GM23248 (cell line): ENCODE measurements around the gene MYBPC3. TPM values are rescaled to one million over a fixed set of nuclear protein-coding genes. Genes with fewer than 3 reads are reported as not detected.

Source experiments
- DNase-seq: peaks from one replicate; pipeline ENCODE4 v3.0.0-alpha.2; 2015
- H2AFZ ChIP-seq: fragments of 200-600 bp; sonication (generic); 2 replicates; pipeline ENCODE4 v1.6.1; 2016; ENCODE audit warnings: antibody characterized with exemption
- H3F3A ChIP-seq: fragments of 200-600 bp; sonication (generic); 2 replicates; pipeline ENCODE4 v1.6.1; 2016; ENCODE audit warnings: mild to moderate bottlenecking, antibody characterized with exemption, mixed run types; ENCODE audit not compliant: insufficient read depth
- H3K27ac ChIP-seq: fragments of 200-600 bp; sonication (generic); 2 replicates; pipeline ENCODE4 v1.5.1; 2016; ENCODE audit warnings: mild to moderate bottlenecking
- H3K27me3 ChIP-seq: fragments of 200-600 bp; sonication (generic); replicated peaks from 2 replicates; pipeline ENCODE4 v1.6.1; 2016; ENCODE audit warnings: mild to moderate bottlenecking; ENCODE audit not compliant: insufficient read depth
- H3K36me3 ChIP-seq: fragments of 200-600 bp; sonication (generic); 2 replicates; pipeline ENCODE4 v1.6.1; 2016; ENCODE audit warnings: low read depth, mild to moderate bottlenecking
- H3K4me1 ChIP-seq: fragments of 200-600 bp; sonication (generic); 2 replicates; pipeline ENCODE4 v1.6.1; 2016; ENCODE audit warnings: mild to moderate bottlenecking; ENCODE audit not compliant: insufficient read depth
- H3K4me2 ChIP-seq: fragments of 200-600 bp; sonication (generic); one replicate; pipeline ENCODE4 v1.6.1; 2016; ENCODE audit warnings: mild to moderate bottlenecking; ENCODE audit not compliant: unreplicated experiment
- H3K4me3 ChIP-seq: fragments of 200-600 bp; sonication (generic); 2 replicates; pipeline ENCODE4 v1.5.1; 2016; ENCODE audit warnings: mild to moderate bottlenecking
- H3K79me2 ChIP-seq: fragments of 200-600 bp; sonication (generic); 2 replicates; pipeline ENCODE4 v1.6.1; 2016; ENCODE audit warnings: mild to moderate bottlenecking; ENCODE audit not compliant: insufficient read depth
- H3K9ac ChIP-seq: fragments of 200-600 bp; sonication (generic); 2 replicates; pipeline ENCODE4 v1.6.1; 2016; ENCODE audit warnings: mild to moderate bottlenecking
- H3K9me2 ChIP-seq: fragments of 200-600 bp; sonication (generic); 2 replicates; pipeline ENCODE4 v1.6.1; 2016; ENCODE audit warnings: mixed run types, mild to moderate bottlenecking, moderate library complexity; ENCODE audit not compliant: insufficient read depth
- H3K9me3 ChIP-seq: fragments of 200-600 bp; sonication (generic); one replicate; pipeline ENCODE4 v1.6.1; 2017; ENCODE audit warnings: low read depth
- H4K20me1 ChIP-seq: fragments of 200-600 bp; sonication (generic); 2 replicates; pipeline ENCODE4 v1.6.0; 2016; ENCODE audit not compliant: insufficient read depth
- EZH2 ChIP-seq: fragments of 200-600 bp; sonication (generic); IDR thresholded peaks from 2 replicates; pipeline ENCODE4 v1.6.1; 2018; ENCODE audit warnings: antibody characterized with exemption, mild to moderate bottlenecking; ENCODE audit not compliant: insufficient read depth, poor library complexity, severe bottlenecking
- EZH2phosphoT487 ChIP-seq: fragments of 200-600 bp; sonication (generic); IDR thresholded peaks from 2 replicates; pipeline ENCODE4 v1.6.1; 2018; ENCODE audit warnings: antibody characterized with exemption, moderate library complexity, mild to moderate bottlenecking, low read depth; ENCODE audit not compliant: insufficient read depth
- WGBS, 2 experiments: methylation state at CpG; one replicate each; pipeline ENCODE4 v1.1.6; 2015 to 2017; ENCODE audit warnings: low lambda C conversion rate in 2 of 2, low coverage in 1 of 2; ENCODE audit errors: missing lambda C conversion rate in 2 of 2; 5-methylcytosine and 5-hydroxymethylcytosine counted together
- in situ Hi-C: fragments of 300-500 bp; cut with MboI; formaldehyde crosslinking; loops from 2 replicates; pipeline ENCODE4 v1.15.0; 2020
- polyA plus RNA-seq: library from polyadenylated mRNA; unstranded; fragments of >200 nt; fragmentation: Nextera tagmentation; extraction: Ambion mirVana; gene quantifications from 2 replicates; pipeline ENCODE4 v1.2.1, GENCODE V29; 2016
- total RNA-seq: library from RNA; depleted of rRNA; stranded (reverse); fragments of >200 nt; shearing (Covaris generic); gene quantifications from 2 replicates; pipeline ENCODE4 v1.2.3, GENCODE V29; 2014

MYBPC3 gene
- total and polyA plus RNA-seq, 2 experiments from 2014 or later = not detected

GRCh38 chr11:47374720-47375019 lies 22.2 kb upstream of the MYBPC3 start:
- no peak overlapping the region for H3K4me3 ChIP-seq
- no peaks in the 10 kb centered on the region for H3K36me3 ChIP-seq
- no peaks in the 10 kb centered on the region for H3K79me2 ChIP-seq
- H3K27me3 ChIP-seq = no peaks in the 10 kb centered on the region
- no peak for TF ChIP-seq EZH2
- no peak for TF ChIP-seq EZH2phosphoT487
- H2AFZ ChIP-seq = no peak overlapping the region
- H3K27ac ChIP-seq = no peak overlapping the region
- no peak overlapping the region for H3K4me2 ChIP-seq
- H3K9me3 ChIP-seq = no peaks in the 10 kb centered on the region
- 64 to 68% methylated on average over 5 of the region's 5 CpGs for WGBS, 2 experiments
- H4K20me1 ChIP-seq = no peaks in the 10 kb centered on the region
- 0 out of 2 replicates have a peak, but pooled peaks cover 3% of the 10 kb centered on the region for H3K4me1 ChIP-seq
- no peaks in the 10 kb centered on the region for H3F3A ChIP-seq
- H3K9ac ChIP-seq = no peak overlapping the region
- no peaks in the 10 kb centered on the region for H3K9me2 ChIP-seq
- in situ Hi-C loops = loop anchor here (10.0 kb wide), 1 partner anchor 70 kb away; the partner anchor contains the start of gene RAPSN
- no peak for DNase-seq

GRCh38 chr11:47373876-47374719 lies 21.6 kb upstream of the MYBPC3 start:
- Histone ChIP-seq H3K9me3 (no peaks in the 10 kb centered on the region), H3K4me3 (no peak overlapping the region), H3K27ac (no peak overlapping the region), H3K4me1 (peaks cover 3% of the 10 kb centered on the region; the same call in 1 of the 2 replicates), H4K20me1 (no peaks in the 10 kb centered on the region), H3K9me2 (no peaks in the 10 kb centered on the region), H2AFZ (0 out of 2 replicates have a peak overlapping the region, but pooled peaks have one; percentile 39), H3K4me2 (no peak overlapping the region), H3K79me2 (no peaks in the 10 kb centered on the region), H3F3A (peaks cover 5% of the 10 kb centered on the region; the same call in 1 of the 2 replicates), H3K27me3 (no peaks in the 10 kb centered on the region), H3K9ac (no peak overlapping the region), H3K36me3 (no peaks in the 10 kb centered on the region)
- in situ Hi-C loops = loop anchor here (10.0 kb wide), 1 partner anchor 71 kb away; the partner anchor contains the start of gene RAPSN
- TF ChIP-seq EZH2 (no peak), EZH2phosphoT487 (no peak)
- DNase-seq = peak; percentile 81
- WGBS, 2 experiments = 34 to 35% methylated on average over 18 to 19 of the region's 19 CpGs

DNA sequence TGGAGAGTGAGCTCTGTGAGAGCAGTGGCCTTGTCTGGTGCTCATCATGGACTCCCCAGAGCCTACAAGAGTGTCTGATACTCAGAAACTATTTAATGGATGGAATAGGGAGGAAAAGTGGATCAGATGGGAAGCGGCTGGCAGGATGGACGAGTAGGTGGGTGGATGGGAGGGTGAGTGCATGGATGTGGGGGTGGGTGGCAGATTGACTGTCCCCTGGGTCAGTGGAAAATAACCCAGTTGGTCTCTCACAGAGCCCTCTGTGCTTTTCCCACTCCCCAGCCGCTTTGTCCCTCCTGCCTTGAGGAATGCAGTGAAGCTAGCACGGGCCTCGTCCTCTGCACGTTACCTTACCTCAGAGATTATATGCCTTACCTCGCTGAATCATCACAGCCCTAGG lies 19.9 kb upstream of the MYBPC3 start:
- TF ChIP-seq EZH2phosphoT487 = no peak
- no peak for TF ChIP-seq EZH2
- Histone ChIP-seq H2AFZ (no peak overlapping the region), H3K36me3 (no peaks in the 10 kb centered on the region), H3K9me3 (no peaks in the 10 kb centered on the region), H3K4me1 (peaks cover 3% of the 10 kb centered on the region; the same call in 1 of the 2 replicates), H3K9me2 (no peaks in the 10 kb centered on the region), H3K9ac (no peak overlapping the region), H3K4me2 (no peak overlapping the region), H4K20me1 (no peaks in the 10 kb centered on the region), H3K27ac (no peak overlapping the region), H3F3A (peaks cover 5% of the 10 kb centered on the region; the same call in 1 of the 2 replicates), H3K27me3 (no peaks in the 10 kb centered on the region), H3K4me3 (no peak overlapping the region), H3K79me2 (no peaks in the 10 kb centered on the region)
- no peak for DNase-seq
- in situ Hi-C loops = loop anchor here (10.0 kb wide), 1 partner anchor 72 kb away; the partner anchor contains the start of gene RAPSN
- 77 to 78% methylated on average over 7 of the region's 7 CpGs for WGBS, 2 experiments

DNA sequence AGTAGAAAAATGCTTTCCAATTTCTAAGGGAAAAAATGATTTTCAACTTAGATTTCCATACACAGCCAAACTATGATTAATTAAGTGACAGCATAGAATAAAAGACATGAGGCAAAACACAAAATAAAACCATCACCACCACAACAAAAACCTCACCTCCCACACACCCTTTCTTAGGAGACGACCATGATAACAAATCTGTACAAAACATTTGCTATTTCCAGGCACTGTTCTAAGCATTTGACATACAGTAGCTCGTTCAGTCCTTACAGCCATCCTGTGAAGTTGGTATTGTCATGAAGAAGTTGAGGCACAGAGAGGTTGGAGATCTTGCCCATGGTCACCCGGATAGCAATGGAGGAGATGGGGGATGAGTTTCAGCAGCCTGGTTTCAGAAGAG lies 17.2 kb upstream of the MYBPC3 start:
- Histone ChIP-seq H3K36me3 (no peaks in the 10 kb centered on the region), H3K27me3 (0 out of 2 replicates have a peak, but pooled peaks cover 4% of the 10 kb centered on the region), H3K27ac (no peak overlapping the region), H3K9me2 (no peaks in the 10 kb centered on the region), H3K79me2 (no peaks in the 10 kb centered on the region), H3K4me2 (no peak overlapping the region), H3K9ac (no peak overlapping the region), H3F3A (peaks cover 5% of the 10 kb centered on the region; the same call in 1 of the 2 replicates), H3K9me3 (no peaks in the 10 kb centered on the region), H2AFZ (0 out of 2 replicates have a peak overlapping the region, but pooled peaks have one; percentile 30), H3K4me3 (no peak overlapping the region), H3K4me1 (peaks cover 3% of the 10 kb centered on the region; the same call in 1 of the 2 replicates), H4K20me1 (no peaks in the 10 kb centered on the region)
- TF ChIP-seq EZH2 (no peak), EZH2phosphoT487 (no peak)
- WGBS, 2 experiments = 17 to 19% methylated on average over 3 of the region's 3 CpGs
- DNase-seq = no peak
- in situ Hi-C loops = loop anchor here (10.0 kb wide), 1 partner anchor 75 kb away; the partner anchor contains the start of gene RAPSN
